NB4 (cell line): ENCODE results near the gene INPP5D.

Experiments
- DNase-seq: peaks from one replicate; pipeline ENCODE4 v3.0.0; 2010; ENCODE audit warnings: low read depth
- H3K4me3 ChIP-seq: one replicate; pipeline ENCODE4 v1.5.1; 2011; ENCODE audit warnings: mild to moderate bottlenecking, low read depth, low read length, moderate library complexity
- MYC ChIP-seq: IDR thresholded peaks from 2 replicates; pipeline ENCODE4 v1.6.1; 2011; ENCODE audit warnings: low read depth, low read length
- POLR2A ChIP-seq: IDR thresholded peaks from 2 replicates; pipeline ENCODE4 v1.6.1; 2011; ENCODE audit warnings: mild to moderate bottlenecking; ENCODE audit not compliant: insufficient read length; ENCODE audit errors: extremely low read depth
- TF ChIP-seq, protein P1 (sequence below): IDR thresholded peaks from one replicate; pipeline ENCODE4 v1.5.1; 2012; ENCODE audit warnings: low read depth, low read length
- TF ChIP-seq, protein P2 (sequence below): IDR thresholded peaks from 2 replicates; pipeline ENCODE4 v1.6.1; 2011; ENCODE audit warnings: low read depth, low read length

INPP5D gene

DNA sequence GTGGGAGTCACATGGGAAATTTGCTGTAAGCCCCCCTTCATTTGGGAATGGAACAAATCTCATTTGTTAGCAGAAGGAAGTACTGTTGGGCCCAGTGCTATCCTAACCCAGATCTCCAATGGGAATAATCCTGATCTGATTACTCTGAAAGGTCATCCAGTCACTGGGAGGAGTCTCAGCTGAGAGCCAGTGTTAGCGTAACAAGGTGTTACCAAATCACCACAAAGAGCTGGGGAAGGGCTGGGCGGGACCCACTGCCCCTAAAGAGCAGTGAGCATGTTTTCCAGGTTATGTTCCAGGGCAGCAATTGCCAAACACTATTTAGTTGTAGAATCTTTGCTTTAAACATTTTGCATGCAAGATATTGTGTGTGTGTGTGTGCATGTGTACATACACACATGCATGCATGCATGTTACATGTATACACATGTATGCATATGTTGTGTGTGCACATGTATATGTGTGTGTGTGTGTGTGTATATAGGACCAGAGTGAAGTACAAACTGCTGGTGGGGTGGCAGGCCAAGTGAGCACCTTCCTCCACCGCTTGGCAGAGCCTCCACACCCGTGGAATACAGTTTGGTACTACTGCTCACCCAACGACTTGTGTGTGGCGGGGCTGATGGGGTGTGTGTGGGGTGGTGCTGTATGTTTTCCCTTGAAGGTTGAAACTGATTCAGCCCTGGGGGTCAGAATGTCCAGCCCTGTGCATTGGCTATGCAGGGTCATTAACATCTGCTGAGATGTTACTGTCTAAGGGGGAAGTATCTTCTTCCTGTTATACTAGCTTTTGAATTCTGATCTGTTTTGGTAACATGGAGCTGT lies 15.2 kb downstream of the INPP5D start:
- TF ChIP-seq POLR2A = peak; percentile 30
- 0 out of 2 replicates have a peak, but pooled peaks have one; percentile 21 for TF ChIP-seq MYC
- TF ChIP-seq, protein P1, sequence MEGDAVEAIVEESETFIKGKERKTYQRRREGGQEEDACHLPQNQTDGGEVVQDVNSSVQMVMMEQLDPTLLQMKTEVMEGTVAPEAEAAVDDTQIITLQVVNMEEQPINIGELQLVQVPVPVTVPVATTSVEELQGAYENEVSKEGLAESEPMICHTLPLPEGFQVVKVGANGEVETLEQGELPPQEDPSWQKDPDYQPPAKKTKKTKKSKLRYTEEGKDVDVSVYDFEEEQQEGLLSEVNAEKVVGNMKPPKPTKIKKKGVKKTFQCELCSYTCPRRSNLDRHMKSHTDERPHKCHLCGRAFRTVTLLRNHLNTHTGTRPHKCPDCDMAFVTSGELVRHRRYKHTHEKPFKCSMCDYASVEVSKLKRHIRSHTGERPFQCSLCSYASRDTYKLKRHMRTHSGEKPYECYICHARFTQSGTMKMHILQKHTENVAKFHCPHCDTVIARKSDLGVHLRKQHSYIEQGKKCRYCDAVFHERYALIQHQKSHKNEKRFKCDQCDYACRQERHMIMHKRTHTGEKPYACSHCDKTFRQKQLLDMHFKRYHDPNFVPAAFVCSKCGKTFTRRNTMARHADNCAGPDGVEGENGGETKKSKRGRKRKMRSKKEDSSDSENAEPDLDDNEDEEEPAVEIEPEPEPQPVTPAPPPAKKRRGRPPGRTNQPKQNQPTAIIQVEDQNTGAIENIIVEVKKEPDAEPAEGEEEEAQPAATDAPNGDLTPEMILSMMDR = no peak
- TF ChIP-seq, protein P2, sequence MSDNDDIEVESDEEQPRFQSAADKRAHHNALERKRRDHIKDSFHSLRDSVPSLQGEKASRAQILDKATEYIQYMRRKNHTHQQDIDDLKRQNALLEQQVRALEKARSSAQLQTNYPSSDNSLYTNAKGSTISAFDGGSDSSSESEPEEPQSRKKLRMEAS = peak; percentile 59
- H3K4me3 ChIP-seq = peak overlapping the region; percentile 12
- peak; percentile 60 for DNase-seq

DNA sequence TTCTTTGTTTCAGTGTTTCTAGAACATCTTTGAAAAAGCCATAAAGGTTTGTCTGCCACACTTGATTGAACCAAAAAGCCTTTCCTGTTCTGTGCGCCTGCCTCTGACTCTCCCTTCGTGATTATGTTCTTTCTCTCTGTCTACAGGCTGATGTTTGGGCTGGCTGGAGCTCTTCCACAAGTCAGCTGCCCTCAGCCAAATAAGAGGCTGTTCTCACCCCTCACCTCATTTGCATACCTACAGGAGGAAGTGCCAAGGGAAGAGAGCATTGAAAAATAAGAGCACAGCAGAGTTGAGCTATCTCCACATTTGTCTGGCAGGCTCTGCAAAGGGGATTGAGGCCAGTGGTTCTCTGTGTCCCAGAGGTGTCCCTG lies 15.8 kb downstream of the INPP5D start:
- H3K4me3 ChIP-seq = peak overlapping the region; percentile 14
- 0 out of 2 replicates have a peak, but pooled peaks have one; percentile 26 for TF ChIP-seq MYC
- TF ChIP-seq, protein P2 = no peak
- DNase-seq = peak; percentile 83

DNA sequence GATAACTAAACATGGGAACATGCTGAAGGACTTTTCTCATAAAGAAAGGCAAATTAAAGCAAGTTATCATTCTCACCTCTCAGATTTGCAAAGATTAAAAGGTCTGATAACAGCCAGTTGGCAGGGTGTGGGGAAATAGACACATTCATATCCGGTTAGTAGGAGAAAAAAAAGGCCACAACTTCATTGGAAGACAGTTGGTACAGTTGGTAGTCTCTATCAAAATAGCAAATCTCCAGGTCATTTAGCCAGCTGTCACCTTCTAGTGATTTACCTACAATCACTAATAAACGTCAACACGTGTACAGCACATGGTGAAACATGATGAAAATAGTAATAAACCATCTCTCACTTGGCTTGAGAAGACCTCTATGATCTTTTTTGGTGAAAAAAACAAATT lies 16.6 kb downstream of the INPP5D start:
- DNase-seq = peak; percentile 74
- TF ChIP-seq, protein P2 = peak; percentile 87
- no peak for TF ChIP-seq POLR2A
- TF ChIP-seq, protein P1 = no peak
- no peak for TF ChIP-seq MYC
- H3K4me3 ChIP-seq = peak overlapping the region; percentile 14

DNA sequence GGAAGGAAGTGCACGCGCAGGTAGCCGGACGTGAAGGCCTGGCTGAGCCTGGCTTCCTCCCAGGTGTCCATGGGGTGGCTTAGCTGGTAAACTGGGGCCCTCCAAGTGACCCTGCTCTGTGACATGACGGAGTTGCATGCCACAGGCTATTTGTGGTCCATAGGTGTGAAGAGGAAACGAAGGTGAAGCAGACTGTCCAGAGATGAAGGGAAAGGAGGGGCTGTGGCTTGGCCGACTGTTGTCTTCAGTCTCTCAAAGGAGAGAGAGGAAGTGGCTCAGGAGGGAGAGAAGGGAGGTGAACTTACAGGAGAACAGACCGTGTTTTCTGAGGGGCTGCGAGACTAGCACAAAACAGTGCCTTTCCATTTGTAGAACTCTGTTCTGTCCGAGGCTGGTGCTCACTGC lies 19.3 kb downstream of the INPP5D start:
- no peak for TF ChIP-seq MYC
- TF ChIP-seq, protein P2 = no peak
- TF ChIP-seq POLR2A = no peak
- TF ChIP-seq, protein P1 = no peak
- no peak overlapping the region for H3K4me3 ChIP-seq
- DNase-seq = no peak

DNA sequence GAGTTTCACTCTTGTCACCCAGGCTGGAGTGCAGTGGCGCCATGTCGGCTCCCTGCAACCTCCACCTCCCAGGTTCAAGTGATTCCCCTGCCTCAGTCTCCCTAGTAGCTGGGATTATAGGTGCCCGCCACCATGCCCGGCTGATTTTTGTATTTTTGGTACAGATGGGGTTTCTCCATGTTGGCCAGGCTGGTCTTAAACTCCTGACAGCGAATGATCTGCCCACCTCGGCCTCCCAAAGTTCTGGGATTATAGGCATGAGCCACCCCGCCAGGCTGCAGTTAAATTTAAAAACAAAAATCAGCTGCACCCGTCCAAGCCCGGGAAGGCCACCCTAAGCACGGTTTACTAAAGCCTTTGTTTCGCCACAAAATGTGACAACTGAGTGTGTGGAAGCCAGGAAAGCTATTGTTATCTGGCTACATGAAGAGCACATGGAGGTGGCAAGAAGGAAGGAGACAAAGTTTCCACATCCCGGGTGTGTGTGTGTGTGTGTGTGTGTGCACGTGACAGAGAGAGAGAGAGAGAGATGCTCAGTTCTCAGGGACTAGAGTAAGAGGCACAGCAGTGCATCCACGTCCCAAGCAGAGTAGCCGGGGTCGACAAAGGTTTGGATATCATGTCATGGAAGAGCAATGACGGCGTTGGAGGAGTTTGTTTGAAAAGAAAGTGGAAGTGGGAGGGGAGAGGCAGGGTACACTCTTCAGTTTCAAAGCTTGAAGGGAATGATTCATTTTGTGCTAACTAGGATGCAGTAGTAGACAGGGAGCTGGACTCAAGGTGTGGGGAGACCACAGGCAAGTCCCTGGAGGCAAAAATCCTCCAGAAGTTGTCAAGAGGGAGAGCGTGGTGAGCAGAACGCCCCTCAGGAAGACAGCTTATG lies 20.1 kb downstream of the INPP5D start:
- TF ChIP-seq, protein P2 = peak; percentile 47; the same call in 1 of the 2 replicates
- TF ChIP-seq MYC = no peak
- TF ChIP-seq, protein P1 = no peak
- no peak for TF ChIP-seq POLR2A
- DNase-seq = no peak
- H3K4me3 ChIP-seq = no peak overlapping the region

DNA sequence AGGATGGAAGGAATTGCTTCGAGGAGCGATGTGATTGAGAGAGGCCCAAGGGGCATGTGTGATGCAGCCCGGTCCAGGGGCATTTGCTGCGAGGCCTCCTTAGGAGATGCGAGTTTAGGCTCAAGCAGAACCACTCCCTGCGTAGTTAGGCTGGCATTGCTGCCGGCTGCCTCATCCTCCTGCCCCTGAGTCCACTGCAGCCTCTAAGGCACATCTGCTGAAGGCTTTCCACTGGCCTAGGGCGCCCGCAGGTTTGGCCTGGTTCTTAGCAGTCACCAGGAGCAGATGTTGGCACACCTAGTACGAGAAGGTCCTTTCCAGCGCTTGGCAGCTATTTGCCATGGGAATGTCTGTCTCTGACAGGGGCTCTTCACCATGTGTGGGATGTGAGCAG lies 20.7 kb downstream of the INPP5D start:
- TF ChIP-seq MYC = no peak
- TF ChIP-seq, protein P1 = no peak
- TF ChIP-seq, protein P2 = no peak
- TF ChIP-seq POLR2A = no peak
- no peak overlapping the region for H3K4me3 ChIP-seq
- DNase-seq = no peak
